Ramos (cell line): ENCODE data around the gene RAD51B.

ENCODE experiments used
- in situ Hi-C: fragments of 300-500 bp; cut with MboI; formaldehyde crosslinking; loops from one replicate; pipeline ENCODE4 v1.14.3; 2022; ENCODE audit warnings: low sequenced_read_pairs; ENCODE audit not compliant: unreplicated experiment

The RAD51B gene

GRCh38 chr14:68357777-68358176 is 538.2 kb downstream of the RAD51B start:
- in situ Hi-C loops = no loop called here

GRCh38 chr14:68358500-68358899 is 538.9 kb downstream of the RAD51B start:
- in situ Hi-C loops = no loop called here

GRCh38 chr14:68359022-68359836 is 539.6 kb downstream of the RAD51B start:
- in situ Hi-C loops = no loop called here

- in situ Hi-C loops = no loop called here
Measured at GRCh38 chr14:68359837-68360552, 540.4 kb downstream of the RAD51B start.

GRCh38 chr14:68361231-68361630 is 541.7 kb downstream of the RAD51B start:
- in situ Hi-C loops = no loop called here

GRCh38 chr14:68362846-68363245 is 543.3 kb downstream of the RAD51B start:
- in situ Hi-C loops = no loop called here

- in situ Hi-C loops = no loop called here
Measured at GRCh38 chr14:68363466-68363842, 543.9 kb downstream of the RAD51B start.

GRCh38 chr14:68363843-68364767 is 544.5 kb downstream of the RAD51B start:
- in situ Hi-C loops = no loop called here

- in situ Hi-C loops = no loop called here
Measured at GRCh38 chr14:68364792-68365192, 545.2 kb downstream of the RAD51B start.

- in situ Hi-C loops = no loop called here
Measured at GRCh38 chr14:68365228-68365627, 545.6 kb downstream of the RAD51B start.

GRCh38 chr14:68366656-68367055 is 547.1 kb downstream of the RAD51B start:
- in situ Hi-C loops = no loop called here

- in situ Hi-C loops = no loop called here
Measured at GRCh38 chr14:68367536-68367935, 548.0 kb downstream of the RAD51B start.

GRCh38 chr14:68368850-68369249 is 549.3 kb downstream of the RAD51B start:
- in situ Hi-C loops = no loop called here

- in situ Hi-C loops = no loop called here
Measured at GRCh38 chr14:68369281-68370056, 549.9 kb downstream of the RAD51B start.

GRCh38 chr14:68370057-68370360 is 550.4 kb downstream of the RAD51B start:
- in situ Hi-C loops = no loop called here

GRCh38 chr14:68372368-68372767 is 552.8 kb downstream of the RAD51B start:
- in situ Hi-C loops = no loop called here

GRCh38 chr14:68373124-68373646 is 553.6 kb downstream of the RAD51B start:
- in situ Hi-C loops = no loop called here

- in situ Hi-C loops = no loop called here
Measured at GRCh38 chr14:68373847-68374444, 554.4 kb downstream of the RAD51B start.

- in situ Hi-C loops = no loop called here
Measured at GRCh38 chr14:68374682-68375081, 555.1 kb downstream of the RAD51B start.
